ENCODE results near the gene ABTB2. TPM values are rescaled to one million over a fixed set of nuclear protein-coding genes. Genes with fewer than 3 reads are reported as not detected.

The ABTB2 gene
- total and polyA plus RNA-seq, 2 of the 8 experiments (the other 6 are each of a cell fraction or from before 2014, with no cell fraction given) = 7.7 to 10.2 TPM

GRCh38 chr11:34111722-34112270 is 246.0 kb downstream of the ABTB2 start (continued):
- TF ChIP-seq CHD7 (IDR thresholded peaks at IDR 0.05; ENCODE audit: insufficient replicate concordance, low read length) (no peak), CBX5 (IDR thresholded peaks at IDR 0.05; ENCODE audit: low read depth, low read length) (no peak), BACH1 (IDR thresholded peaks at IDR 0.05; ENCODE audit: low read length) (no peak), BRCA1 (IDR thresholded peaks at IDR 0.05; ENCODE audit: low read depth, low read length) (no peak), RXRA (IDR thresholded peaks at IDR 0.05; ENCODE audit: insufficient read depth, low read depth, low read length) (no peak), CTCF (IDR thresholded peaks at IDR 0.05; ENCODE audit: control extremely low read depth in 1 of 3, insufficient read depth in 1 of 3, low read depth in 1 of 3, low read length in 3 of 3) (no peak), NANOG (IDR thresholded peaks at IDR 0.05; ENCODE audit: insufficient read depth, low read depth, low read length, poor library complexity, severe bottlenecking) (no peak), CHD2 (IDR thresholded peaks at IDR 0.05; ENCODE audit: low read length) (no peak), SP1 (IDR thresholded peaks at IDR 0.05; ENCODE audit: low read depth, low read length) (no peak)
